Measurements from ENCODE around the gene CAMK1D. TPM values are rescaled to one million over a fixed set of nuclear protein-coding genes. Genes with fewer than 3 reads are reported as not detected.

CAMK1D gene
- total RNA-seq, 1 donor from 2014 or later, result 7.6 TPM

GRCh38 chr10:12650122-12650521 lies 300.8 kb downstream of the CAMK1D start:
- H3K4me3 Mint-ChIP-seq, result no peak overlapping the region
- H3K27ac Mint-ChIP-seq, result no peak overlapping the region

GRCh38 chr10:12650538-12651298 lies 301.4 kb downstream of the CAMK1D start:
- DNase-seq (ENCODE audit: low spot score in 2 of 2, unreplicated experiment in 2 of 2), result no peak
- no peak overlapping the region for H3K27ac Mint-ChIP-seq
- H3K9me3 Mint-ChIP-seq, result peaks cover 23% of the 10 kb centered on the region
- H3K4me1 Mint-ChIP-seq, result no peaks in the 10 kb centered on the region
- TF ChIP-seq CTCF (IDR thresholded peaks at IDR 0.05; ENCODE audit: unreplicated experiment), result no peak
- H3K27me3 Mint-ChIP-seq (ENCODE audit: low read depth), result peaks cover 10% of the 10 kb centered on the region
- no peak overlapping the region for H3K4me3 Mint-ChIP-seq
- no peaks in the 10 kb centered on the region for H3K36me3 Mint-ChIP-seq

More at GRCh38 chr10:12650122-12650521, 300.8 kb downstream of the CAMK1D start:
- Mint-ChIP-seq H3K27me3 (ENCODE audit: low read depth) (peaks cover 14% of the 10 kb centered on the region), H3K36me3 (no peaks in the 10 kb centered on the region), H3K9me3 (peaks cover 18% of the 10 kb centered on the region), H3K4me1 (no peaks in the 10 kb centered on the region)
- DNase-seq (ENCODE audit: low spot score in 2 of 2, unreplicated experiment in 2 of 2), result no peak
- no peak for TF ChIP-seq CTCF (IDR thresholded peaks at IDR 0.05; ENCODE audit: unreplicated experiment)

GRCh38 chr10:12655940-12656339 lies 306.6 kb downstream of the CAMK1D start:
- no peak overlapping the region for H3K4me3 Mint-ChIP-seq
- no peak overlapping the region for H3K27ac Mint-ChIP-seq
- no peak for DNase-seq (ENCODE audit: low spot score in 2 of 2, unreplicated experiment in 2 of 2)
- peaks cover 6% of the 10 kb centered on the region for H3K27me3 Mint-ChIP-seq (ENCODE audit: low read depth)
- H3K9me3 Mint-ChIP-seq, result peaks cover 27% of the 10 kb centered on the region
- TF ChIP-seq CTCF (IDR thresholded peaks at IDR 0.05; ENCODE audit: unreplicated experiment), result no peak
- no peaks in the 10 kb centered on the region for H3K36me3 Mint-ChIP-seq
- H3K4me1 Mint-ChIP-seq, result no peaks in the 10 kb centered on the region

- no peak for DNase-seq (ENCODE audit: low spot score in 2 of 2, unreplicated experiment in 2 of 2)
- TF ChIP-seq CTCF (IDR thresholded peaks at IDR 0.05; ENCODE audit: unreplicated experiment), result no peak
- Mint-ChIP-seq H3K4me3 (no peak overlapping the region), H3K9me3 (peaks cover 27% of the 10 kb centered on the region), H3K36me3 (no peaks in the 10 kb centered on the region), H3K4me1 (no peaks in the 10 kb centered on the region), H3K27ac (no peak overlapping the region), H3K27me3 (ENCODE audit: low read depth) (peaks cover 4% of the 10 kb centered on the region)
These were observed 307.3 kb downstream of the CAMK1D start for GRCh38 chr10:12656518-12657142.

- DNase-seq (ENCODE audit: low spot score in 2 of 2, unreplicated experiment in 2 of 2), result no peak
- H3K9me3 Mint-ChIP-seq, result peaks cover 27% of the 10 kb centered on the region
- no peak overlapping the region for H3K4me3 Mint-ChIP-seq
- no peaks in the 10 kb centered on the region for H3K4me1 Mint-ChIP-seq
- peaks cover 2% of the 10 kb centered on the region for H3K27me3 Mint-ChIP-seq (ENCODE audit: low read depth)
- no peak for TF ChIP-seq CTCF (IDR thresholded peaks at IDR 0.05; ENCODE audit: unreplicated experiment)
- no peaks in the 10 kb centered on the region for H3K36me3 Mint-ChIP-seq
- no peak overlapping the region for H3K27ac Mint-ChIP-seq
These were observed 308.1 kb downstream of the CAMK1D start for GRCh38 chr10:12657489-12657888.

All from mesothelial cell of epicardium (in vitro differentiated cells).